Dendritic cell treated with granulocyte-macrophage colony-stimulating factor and Interleukin-4, amounts not matched to agents 40 ng/mL and 50 ng/mL, for 4 days (primary cell): ENCODE measurements around the gene RBMS3.

Experiments used
- H3K27ac Mint-ChIP-seq: one replicate; pipeline ENCODE4 v1.8.0; 2022; ENCODE audit warnings: mild to moderate bottlenecking, mixed read lengths
- H3K27me3 Mint-ChIP-seq: one replicate; pipeline ENCODE4 v1.8.0; 2022; ENCODE audit warnings: mild to moderate bottlenecking, mixed read lengths
- H3K36me3 Mint-ChIP-seq: one replicate; pipeline ENCODE4 v1.8.0; 2022; ENCODE audit warnings: low read depth, mixed read lengths
- H3K4me1 Mint-ChIP-seq: one replicate; pipeline ENCODE4 v1.8.0; 2022; ENCODE audit warnings: low read depth, mixed read lengths
- H3K4me3 Mint-ChIP-seq: one replicate; pipeline ENCODE4 v1.8.0; 2022; ENCODE audit warnings: mild to moderate bottlenecking, moderate library complexity, mixed read lengths
- H3K9me3 Mint-ChIP-seq: one replicate; pipeline ENCODE4 v1.8.0; 2022; ENCODE audit warnings: mixed read lengths
- intact Hi-C: fragments of 100-400 bp; cut with micrococcal nuclease; formaldehyde crosslinking; loops from one replicate; pipeline ENCODE4 v1.15.0; 2022

Gene RBMS3

DNA sequence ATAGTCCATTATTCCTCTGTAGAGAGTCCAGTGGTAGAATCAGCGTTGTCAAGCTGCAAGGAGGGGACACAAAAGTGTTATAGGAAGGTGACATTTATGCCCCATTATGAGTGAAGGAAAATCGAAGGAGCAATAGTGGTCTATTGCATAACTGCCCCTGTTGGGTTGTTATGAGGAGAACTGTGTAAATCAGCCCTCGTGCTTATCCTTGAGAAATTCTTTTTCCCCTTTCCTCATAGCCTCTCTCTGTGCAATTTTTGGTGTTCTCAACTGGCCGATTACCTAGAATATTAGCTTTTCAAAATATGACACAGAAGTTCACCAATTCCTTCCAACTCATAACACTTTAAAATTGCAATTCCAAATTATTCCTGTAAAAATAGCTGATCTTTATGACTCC is 286.6 kb downstream of the RBMS3 start:
- no peaks in the 10 kb centered on the region for H3K27me3 Mint-ChIP-seq
- no peak overlapping the region for H3K4me3 Mint-ChIP-seq
- no peak overlapping the region for H3K27ac Mint-ChIP-seq
- H3K9me3 Mint-ChIP-seq = peaks cover 8% of the 10 kb centered on the region
- intact Hi-C loops = no loop called here
- H3K4me1 Mint-ChIP-seq = no peaks in the 10 kb centered on the region
- no peaks in the 10 kb centered on the region for H3K36me3 Mint-ChIP-seq

DNA sequence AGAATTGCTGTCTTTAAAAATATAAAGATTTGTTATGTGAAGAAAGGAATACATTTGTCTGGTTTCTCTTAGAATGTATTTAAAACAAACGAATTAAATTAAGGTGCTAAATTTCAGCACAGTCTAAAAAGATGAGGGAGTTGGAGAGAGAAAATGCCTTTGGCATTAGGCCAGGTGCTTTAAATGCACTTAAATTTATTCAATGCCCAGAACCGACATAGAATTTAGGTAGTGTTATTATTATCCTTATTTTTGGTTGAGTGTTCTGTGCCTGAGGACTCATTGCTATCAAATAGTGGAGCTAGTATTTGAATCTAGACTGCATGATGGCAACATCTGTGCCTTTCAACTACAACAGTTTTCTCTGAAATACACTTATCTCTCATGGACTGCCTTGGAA is 287.5 kb downstream of the RBMS3 start:
- intact Hi-C loops = no loop called here
- Mint-ChIP-seq H3K4me3 (no peak overlapping the region), H3K36me3 (no peaks in the 10 kb centered on the region), H3K27me3 (no peaks in the 10 kb centered on the region), H3K27ac (no peak overlapping the region), H3K4me1 (no peaks in the 10 kb centered on the region), H3K9me3 (peaks cover 14% of the 10 kb centered on the region)

DNA sequence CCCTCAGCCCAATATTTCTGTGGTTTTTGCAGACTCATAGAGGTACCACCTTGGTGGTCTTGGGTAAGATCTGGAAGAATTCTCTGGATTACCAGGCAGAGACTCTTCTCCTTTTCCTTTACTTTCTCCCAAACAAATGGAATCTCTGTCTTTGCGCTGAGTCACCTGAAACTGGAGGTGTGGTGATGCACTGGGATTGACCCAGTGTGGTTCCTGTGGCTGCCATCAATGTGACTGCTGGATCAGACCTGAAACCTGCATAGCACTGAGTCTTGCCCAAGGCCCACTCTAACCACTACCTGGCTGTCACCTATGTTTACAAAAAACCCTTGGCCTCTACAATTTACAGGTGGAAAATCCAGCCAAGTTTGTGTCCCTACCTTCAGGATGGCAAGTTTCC is 295.3 kb downstream of the RBMS3 start:
- intact Hi-C loops = no loop called here
- Mint-ChIP-seq H3K27me3 (no peaks in the 10 kb centered on the region), H3K4me1 (no peaks in the 10 kb centered on the region), H3K9me3 (peaks cover 45% of the 10 kb centered on the region), H3K4me3 (no peak overlapping the region), H3K27ac (no peak overlapping the region), H3K36me3 (no peaks in the 10 kb centered on the region)

DNA sequence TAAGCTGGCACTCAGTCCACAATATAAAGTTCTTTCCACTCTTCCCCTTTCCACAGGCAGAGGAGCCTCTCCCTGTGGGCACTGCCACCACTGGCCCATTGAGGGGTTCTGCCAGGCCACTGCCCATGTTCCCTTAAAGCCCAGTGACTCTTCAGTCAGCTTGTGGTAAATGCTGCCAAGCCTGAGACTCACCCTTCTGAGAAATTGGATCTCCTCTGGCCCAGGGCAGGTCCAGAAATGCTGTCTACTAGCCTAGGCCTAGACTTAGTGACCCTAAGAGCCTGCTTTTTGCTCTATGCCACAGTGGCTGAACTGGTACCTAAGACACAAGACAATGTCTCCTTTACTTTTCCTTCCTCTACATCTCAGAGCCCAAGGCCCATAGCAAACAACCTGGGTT is 295.8 kb downstream of the RBMS3 start:
- Mint-ChIP-seq H3K4me3 (no peak overlapping the region), H3K4me1 (no peaks in the 10 kb centered on the region), H3K9me3 (peaks cover 45% of the 10 kb centered on the region), H3K27ac (no peak overlapping the region), H3K36me3 (no peaks in the 10 kb centered on the region), H3K27me3 (no peaks in the 10 kb centered on the region)
- intact Hi-C loops = no loop called here

- H3K9me3 Mint-ChIP-seq = peaks cover 45% of the 10 kb centered on the region
- H3K4me3 Mint-ChIP-seq = no peak overlapping the region
- H3K27me3 Mint-ChIP-seq = no peaks in the 10 kb centered on the region
- no peaks in the 10 kb centered on the region for H3K36me3 Mint-ChIP-seq
- intact Hi-C loops = no loop called here
- no peak overlapping the region for H3K27ac Mint-ChIP-seq
- H3K4me1 Mint-ChIP-seq = no peaks in the 10 kb centered on the region
Observed at GRCh38 chr3:29577250-29577649, 296.4 kb downstream of the RBMS3 start.

DNA sequence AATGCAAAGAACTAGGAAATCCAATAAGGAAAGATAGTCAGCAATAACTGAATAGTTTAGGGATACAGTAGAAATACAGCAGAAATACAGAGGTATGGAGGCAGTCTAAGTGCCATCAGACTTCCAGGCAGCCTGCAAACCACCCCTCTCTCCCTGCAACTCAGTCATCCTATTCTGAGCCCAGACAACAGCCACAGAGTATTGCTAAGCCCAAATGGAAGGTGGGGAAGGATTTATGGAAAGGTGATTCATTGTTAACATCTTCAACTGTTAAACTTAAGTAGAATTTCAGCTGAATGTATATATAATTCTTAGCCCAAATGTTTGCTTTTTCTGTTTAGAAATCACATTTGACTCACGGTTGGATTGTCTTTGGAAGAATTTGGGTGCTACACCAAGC is 300.4 kb downstream of the RBMS3 start:
- Mint-ChIP-seq H3K9me3 (peaks cover 15% of the 10 kb centered on the region), H3K27ac (no peak overlapping the region), H3K4me3 (no peak overlapping the region), H3K36me3 (no peaks in the 10 kb centered on the region), H3K27me3 (no peaks in the 10 kb centered on the region), H3K4me1 (no peaks in the 10 kb centered on the region)
- intact Hi-C loops = no loop called here

DNA sequence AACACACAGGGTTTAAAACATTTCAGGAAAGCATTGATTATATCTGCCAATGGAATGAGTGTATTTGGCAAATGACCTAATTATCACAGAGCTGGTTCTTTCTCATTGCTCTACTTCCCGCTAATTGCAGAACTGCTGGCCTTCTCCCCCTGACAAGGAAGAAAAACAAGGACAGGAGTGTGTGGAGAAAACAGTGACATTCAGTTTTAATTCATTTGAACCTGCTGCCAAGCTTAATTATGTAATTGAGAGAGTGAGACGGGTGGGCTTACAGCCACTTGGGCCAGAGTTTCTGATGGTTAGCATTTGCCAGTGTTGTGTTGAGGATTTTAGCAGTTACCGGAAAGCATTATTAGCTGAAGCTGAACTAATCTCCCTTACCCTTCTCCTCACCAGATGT is 301.4 kb downstream of the RBMS3 start:
- intact Hi-C loops = no loop called here
- Mint-ChIP-seq H3K27me3 (no peaks in the 10 kb centered on the region), H3K4me1 (no peaks in the 10 kb centered on the region), H3K9me3 (peaks cover 5% of the 10 kb centered on the region), H3K27ac (no peak overlapping the region), H3K36me3 (no peaks in the 10 kb centered on the region), H3K4me3 (no peak overlapping the region)

- no peak overlapping the region for H3K4me3 Mint-ChIP-seq
- intact Hi-C loops = no loop called here
- no peaks in the 10 kb centered on the region for H3K4me1 Mint-ChIP-seq
- H3K27ac Mint-ChIP-seq = no peak overlapping the region
- no peaks in the 10 kb centered on the region for H3K36me3 Mint-ChIP-seq
- no peaks in the 10 kb centered on the region for H3K27me3 Mint-ChIP-seq
- H3K9me3 Mint-ChIP-seq = no peaks in the 10 kb centered on the region
Observed at GRCh38 chr3:29583861-29584260, 303.0 kb downstream of the RBMS3 start.

- intact Hi-C loops = no loop called here
- Mint-ChIP-seq H3K27ac (no peak overlapping the region), H3K4me3 (no peak overlapping the region), H3K27me3 (no peaks in the 10 kb centered on the region), H3K36me3 (no peaks in the 10 kb centered on the region), H3K4me1 (no peaks in the 10 kb centered on the region), H3K9me3 (no peaks in the 10 kb centered on the region)
Observed at GRCh38 chr3:29585368-29585767, 304.5 kb downstream of the RBMS3 start.

GRCh38 chr3:29587340-29587739 is 306.5 kb downstream of the RBMS3 start:
- no peak overlapping the region for H3K4me3 Mint-ChIP-seq
- no peaks in the 10 kb centered on the region for H3K9me3 Mint-ChIP-seq
- H3K36me3 Mint-ChIP-seq = no peaks in the 10 kb centered on the region
- H3K4me1 Mint-ChIP-seq = no peaks in the 10 kb centered on the region
- H3K27ac Mint-ChIP-seq = no peak overlapping the region
- H3K27me3 Mint-ChIP-seq = no peaks in the 10 kb centered on the region
- intact Hi-C loops = no loop called here

DNA sequence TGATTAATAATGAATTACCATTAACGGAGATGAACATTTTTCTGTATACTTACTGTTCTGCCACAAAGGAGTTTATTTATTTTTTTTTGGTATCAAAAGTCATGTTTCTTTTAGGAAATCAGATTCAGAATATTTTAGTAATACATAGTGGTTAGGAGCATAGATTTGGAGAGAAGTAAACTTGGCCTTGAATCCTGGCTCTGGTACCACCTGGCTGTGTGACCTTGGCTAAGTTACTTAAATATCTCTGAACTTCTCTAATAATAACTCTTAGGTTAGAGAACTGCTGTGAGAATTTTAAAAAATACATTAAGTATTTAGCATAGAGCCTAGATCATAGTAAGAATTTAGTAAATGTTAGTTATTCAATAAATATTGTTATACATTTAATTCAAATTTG is 309.1 kb downstream of the RBMS3 start:
- intact Hi-C loops = no loop called here
- Mint-ChIP-seq H3K4me3 (no peak overlapping the region), H3K9me3 (no peaks in the 10 kb centered on the region), H3K4me1 (no peaks in the 10 kb centered on the region), H3K27ac (no peak overlapping the region), H3K27me3 (no peaks in the 10 kb centered on the region), H3K36me3 (no peaks in the 10 kb centered on the region)

- Mint-ChIP-seq H3K4me1 (no peaks in the 10 kb centered on the region), H3K36me3 (no peaks in the 10 kb centered on the region), H3K9me3 (no peaks in the 10 kb centered on the region), H3K27ac (no peak overlapping the region), H3K27me3 (no peaks in the 10 kb centered on the region), H3K4me3 (no peak overlapping the region)
- intact Hi-C loops = no loop called here
Observed at GRCh38 chr3:29590461-29590860, 309.6 kb downstream of the RBMS3 start.

DNA sequence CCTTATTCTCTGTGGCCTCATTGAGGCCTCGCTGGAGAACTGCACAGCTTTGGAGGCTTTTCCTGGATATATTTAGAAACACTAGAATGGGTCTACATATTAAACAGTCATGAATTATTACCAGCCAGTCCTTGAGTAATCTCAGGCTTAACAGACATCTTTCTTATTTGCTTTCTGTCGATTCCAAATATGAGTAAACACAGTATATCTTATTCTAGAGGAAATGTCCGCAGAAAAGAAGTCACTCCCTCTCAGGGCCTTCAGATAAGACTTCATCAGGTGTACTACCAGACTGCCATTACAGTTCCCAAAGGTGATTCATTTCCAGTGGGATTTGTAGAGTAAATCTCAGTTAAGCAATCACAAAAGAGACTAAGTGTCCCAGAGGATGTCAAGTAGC is 310.7 kb downstream of the RBMS3 start:
- H3K27me3 Mint-ChIP-seq = no peaks in the 10 kb centered on the region
- no peaks in the 10 kb centered on the region for H3K36me3 Mint-ChIP-seq
- H3K9me3 Mint-ChIP-seq = no peaks in the 10 kb centered on the region
- no peak overlapping the region for H3K4me3 Mint-ChIP-seq
- no peaks in the 10 kb centered on the region for H3K4me1 Mint-ChIP-seq
- H3K27ac Mint-ChIP-seq = no peak overlapping the region
- intact Hi-C loops = no loop called here

DNA sequence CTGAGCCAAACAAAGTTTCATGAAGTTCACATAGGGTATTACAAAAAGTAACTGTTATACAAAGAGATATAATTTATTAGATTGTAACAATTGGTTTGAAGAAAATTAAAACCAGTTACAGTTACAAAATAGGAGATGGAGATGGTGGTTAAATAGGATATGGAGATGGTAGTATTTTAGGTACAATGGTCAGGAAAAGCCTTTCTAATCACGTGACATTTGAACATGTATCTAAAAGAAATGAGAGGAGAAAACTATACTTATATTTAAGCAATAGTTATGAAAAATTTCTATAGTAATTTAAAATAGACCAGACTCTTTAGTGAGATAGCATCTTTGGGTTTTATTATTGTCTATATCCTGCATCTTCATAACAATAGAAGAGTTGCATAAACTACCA is 312.9 kb downstream of the RBMS3 start:
- Mint-ChIP-seq H3K27ac (no peak overlapping the region), H3K27me3 (no peaks in the 10 kb centered on the region), H3K36me3 (no peaks in the 10 kb centered on the region), H3K4me1 (no peaks in the 10 kb centered on the region), H3K4me3 (no peak overlapping the region), H3K9me3 (no peaks in the 10 kb centered on the region)
- intact Hi-C loops = no loop called here

GRCh38 chr3:29594261-29594660 is 313.4 kb downstream of the RBMS3 start:
- Mint-ChIP-seq H3K4me3 (no peak overlapping the region), H3K4me1 (no peaks in the 10 kb centered on the region), H3K27me3 (no peaks in the 10 kb centered on the region), H3K36me3 (no peaks in the 10 kb centered on the region), H3K9me3 (no peaks in the 10 kb centered on the region), H3K27ac (no peak overlapping the region)
- intact Hi-C loops = no loop called here
